IMR-90 (cell line): ENCODE measurements around the gene SERPINI1. TPM values are rescaled to one million over a fixed set of nuclear protein-coding genes. Genes with fewer than 3 reads are reported as not detected.

Source experiments
- ATAC-seq: fragments of 200-7000 bp; cut with Tn5 transposase; 2 replicates; pipeline ENCODE4 v1.9.1; 2020; ENCODE audit warnings: low read depth, mild to moderate bottlenecking, moderate library complexity
- BruUV-seq: library from RNA; stranded (reverse); fragments of 400-500 nt; replicated peaks from 2 replicates; lab custom pipeline; 2021; lab: Mats Ljungman, UMichigan
- CTCF ChIA-PET: fragments of 300-600 bp; formaldehyde crosslinking; extraction: SDS; loops from one replicate; lab custom pipeline; 2021; ENCODE audit warnings: antibody characterized with exemption; lab: Yijun Ruan, JAX
- POLR2A ChIA-PET: fragments of 300-600 bp; sonication (Branson Sonifier 250); formaldehyde crosslinking; loops from one replicate; lab custom pipeline; 2022; ENCODE audit warnings: antibody characterized with exemption; ENCODE audit not compliant: unreplicated experiment; lab: Charles Lee
- DNase-seq: peaks from one replicate; pipeline ENCODE4 v3.0.0; 2013
- H2AFZ ChIP-seq: replicated peaks from 2 replicates; pipeline ENCODE3; 2013; ENCODE audit warnings: low read length, mild to moderate bottlenecking; ENCODE audit not compliant: poor library complexity
- H2AK5ac ChIP-seq: 2 replicates; pipeline ENCODE4 v1.6.1; 2013; ENCODE audit warnings: low read depth, low read length, inconsistent platforms
- H2AK9ac ChIP-seq: replicated peaks from 2 replicates; pipeline ENCODE3; 2013; ENCODE audit warnings: mild to moderate bottlenecking, low read depth, low read length, moderate library complexity; ENCODE audit not compliant: poor library complexity
- H2BK120ac ChIP-seq: 2 replicates; pipeline ENCODE4 v1.6.1; 2013; ENCODE audit warnings: low read depth, low read length, inconsistent platforms
- H2BK15ac ChIP-seq: 3 replicates; pipeline ENCODE4 v1.6.1; 2013; ENCODE audit warnings: low read depth, low read length, inconsistent platforms
- H2BK20ac ChIP-seq: 2 replicates; pipeline ENCODE4 v1.6.1; 2013; ENCODE audit warnings: low read depth, mild to moderate bottlenecking, inconsistent platforms, low read length, moderate library complexity
- H2BK5ac ChIP-seq: 2 replicates; pipeline ENCODE4 v1.6.1; 2013; ENCODE audit warnings: mild to moderate bottlenecking, low read depth, low read length, inconsistent platforms; ENCODE audit not compliant: poor library complexity, severe bottlenecking
- H3K14ac ChIP-seq: replicated peaks from 2 replicates; pipeline ENCODE4 v1.6.1; 2013; ENCODE audit warnings: low read depth, low read length, inconsistent platforms
- H3K18ac ChIP-seq: 2 replicates; pipeline ENCODE4 v1.6.1; 2013; ENCODE audit warnings: low read depth, low read length, control low read depth
- H3K23ac ChIP-seq: 2 replicates; pipeline ENCODE4 v1.6.1; 2013; ENCODE audit warnings: low read depth, low read length, inconsistent platforms
- H3K27ac ChIP-seq: 2 replicates; pipeline ENCODE4 v1.5.1; 2013; ENCODE audit warnings: mild to moderate bottlenecking, control low read depth, low read length; ENCODE audit not compliant: insufficient read depth
- H3K27me3 ChIP-seq: 2 replicates; pipeline ENCODE4 v1.6.1; 2013; ENCODE audit warnings: low read length; ENCODE audit not compliant: control insufficient read depth, insufficient read depth
- H3K36me3 ChIP-seq: 2 replicates; pipeline ENCODE4 v1.6.1; 2013; ENCODE audit warnings: low read length, mixed read lengths; ENCODE audit not compliant: control insufficient read depth, insufficient read depth
- H3K4ac ChIP-seq: 2 replicates; pipeline ENCODE4 v1.6.1; 2013; ENCODE audit warnings: low read depth, low read length, inconsistent platforms
- H3K4me1 ChIP-seq: 2 replicates; pipeline ENCODE4 v1.6.1; 2013; ENCODE audit warnings: low read length, mixed read lengths; ENCODE audit not compliant: control insufficient read depth, insufficient read depth
- H3K4me2 ChIP-seq: 2 replicates; pipeline ENCODE4 v1.6.1; 2013; ENCODE audit warnings: low read depth, mild to moderate bottlenecking, control low read depth, low read length, moderate library complexity
- H3K4me3 ChIP-seq: 2 replicates; pipeline ENCODE4 v1.5.1; 2013; ENCODE audit warnings: low read depth, mild to moderate bottlenecking, control low read depth, low read length, moderate library complexity; ENCODE audit not compliant: insufficient read depth
- H3K56ac ChIP-seq: 2 replicates; pipeline ENCODE4 v1.6.1; 2013; ENCODE audit warnings: low read length, inconsistent platforms; ENCODE audit not compliant: insufficient read depth; ENCODE audit errors: extremely low read depth
- H3K79me1 ChIP-seq, 2 experiments: 2 replicates each; pipeline ENCODE4 v1.6.1; 2013; ENCODE audit warnings: low read length in 2 of 2, inconsistent platforms in 1 of 2, low read depth in 1 of 2
- H3K9ac ChIP-seq: 2 replicates; pipeline ENCODE4 v1.6.1; 2013; ENCODE audit warnings: low read depth, low read length, control low read depth
- H3K9me1 ChIP-seq: 2 replicates; pipeline ENCODE4 v1.6.1; 2013; ENCODE audit warnings: low read length, inconsistent platforms; ENCODE audit not compliant: insufficient read depth
- H3K9me3 ChIP-seq: 2 replicates; pipeline ENCODE4 v1.6.1; 2013; ENCODE audit warnings: low read length; ENCODE audit not compliant: control insufficient read depth, insufficient read depth
- H4K20me1 ChIP-seq: 2 replicates; pipeline ENCODE4 v1.6.1; 2013; ENCODE audit warnings: low read length, inconsistent platforms; ENCODE audit not compliant: insufficient read depth
- H4K5ac ChIP-seq: 2 replicates; pipeline ENCODE4 v1.6.1; 2013; ENCODE audit warnings: mild to moderate bottlenecking, low read depth, low read length, control low read depth
- H4K8ac ChIP-seq, 2 experiments: 2 replicates each; pipeline ENCODE4 v1.6.1; 2013; ENCODE audit warnings: low read depth in 2 of 2, low read length in 2 of 2, control low read depth in 1 of 2, inconsistent platforms in 1 of 2
- H4K91ac ChIP-seq: 2 replicates; pipeline ENCODE4 v1.6.1; 2013; ENCODE audit warnings: low read depth, low read length, inconsistent platforms; ENCODE audit not compliant: insufficient read depth
- BHLHE40 ChIP-seq: fragments of 150-350 bp; IDR thresholded peaks from 2 replicates; pipeline ENCODE4 v1.6.1; 2016; ENCODE audit warnings: mild to moderate bottlenecking, low read depth, low read length
- CHD1 ChIP-seq: IDR thresholded peaks from 2 replicates; pipeline ENCODE4 v1.6.1; 2012; ENCODE audit warnings: low read depth, low read length, improper control_type of control experiment
- ELK1 ChIP-seq: fragments of 150-350 bp; IDR thresholded peaks from 2 replicates; pipeline ENCODE4 v1.6.1; 2016; ENCODE audit warnings: low read depth, mild to moderate bottlenecking, low read length, moderate library complexity, borderline replicate concordance
- FOS ChIP-seq: fragments of 150-350 bp; IDR thresholded peaks from 2 replicates; pipeline ENCODE4 v1.6.1; 2016; ENCODE audit warnings: low read depth, low read length
- MAFK ChIP-seq: IDR thresholded peaks from 2 replicates; pipeline ENCODE4 v1.6.1; 2012; ENCODE audit warnings: low read depth, low read length, improper control_type of control experiment
- NFE2L2 ChIP-seq: fragments of 150-350 bp; IDR thresholded peaks from 2 replicates; pipeline ENCODE4 v1.6.1; 2016; ENCODE audit warnings: low read depth, mild to moderate bottlenecking, low read length
- POLR2A ChIP-seq: IDR thresholded peaks from 2 replicates; pipeline ENCODE4 v1.6.1; 2012; ENCODE audit warnings: mild to moderate bottlenecking, low read depth, low read length
- RAD21 ChIP-seq: IDR thresholded peaks from 2 replicates; pipeline ENCODE4 v1.6.1; 2012; ENCODE audit warnings: low read length, improper control_type of control experiment
- RCOR1 ChIP-seq: IDR thresholded peaks from 2 replicates; pipeline ENCODE4 v1.6.1; 2012; ENCODE audit warnings: mild to moderate bottlenecking, low read length, improper control_type of control experiment; ENCODE audit not compliant: insufficient replicate concordance
- dilution Hi-C: fragments of 300-500 bp; cut with HindIII; formaldehyde crosslinking; loops from one replicate; pipeline ENCODE4 v1.14.3; 2018; ENCODE audit warnings: low sequenced_read_pairs; ENCODE audit not compliant: unreplicated experiment
- in situ Hi-C: fragments of 300-500 bp; cut with MboI; formaldehyde crosslinking; loops from 3 replicates; pipeline ENCODE4 v1.14.3; 2019; ENCODE audit warnings: low sequenced_read_pairs, inconsistent platforms, mixed read lengths
- intact Hi-C: fragments of 100-400 bp; cut with micrococcal nuclease; formaldehyde crosslinking; loops from 2 replicates; pipeline ENCODE4 v1.10.0; 2022
- polyA plus RNA-seq, 3 experiments: library from polyadenylated mRNA; depleted of rRNA; stranded (reverse); fragments of >200 nt; gene quantifications; 2 replicates each; pipeline ENCODE4 v1.2.3, GENCODE V29; 2012; ENCODE audit warnings: low replicate concordance in 1 of 3
- total RNA-seq: library from RNA; depleted of rRNA; stranded (reverse); fragments of >200 nt; gene quantifications from 2 replicates; pipeline ENCODE4 v1.2.3, GENCODE V29; 2012
- TF ChIP-seq, protein P1 (sequence below): fragments of 150-350 bp; IDR thresholded peaks from 2 replicates; pipeline ENCODE4 v1.6.1; 2017; ENCODE audit warnings: mild to moderate bottlenecking, antibody characterized with exemption, low read length, low read depth
- TF ChIP-seq, protein P2 (sequence below): conservative IDR thresholded peaks from 2 replicates; pipeline ENCODE4 v1.5.1; 2012; ENCODE audit warnings: mild to moderate bottlenecking, low read depth, low read length, improper control_type of control experiment

Gene SERPINI1
- total and polyA plus RNA-seq, 2 of the 4 experiments (the other 2 are of a cell fraction) = 0.36 to 1.3 TPM

DNA sequence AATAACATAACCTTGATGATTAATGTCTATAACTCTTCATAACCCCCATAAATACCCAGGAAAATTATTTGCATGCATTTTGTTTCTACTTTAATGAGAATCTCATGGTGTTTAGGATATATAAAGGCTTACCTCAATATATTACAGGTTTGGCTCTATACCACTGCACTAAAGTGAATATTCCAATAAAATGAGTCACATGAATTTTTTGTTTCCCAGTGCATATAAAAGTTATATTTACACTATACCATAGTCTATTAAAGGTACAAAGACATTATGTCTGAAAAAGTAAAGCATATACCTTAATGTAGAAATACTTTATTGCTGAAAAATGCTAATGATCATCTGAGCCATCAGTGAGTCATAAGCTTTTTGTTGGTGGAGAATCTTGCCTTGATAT is 74.7 kb downstream of the SERPINI1 start:
- Histone ChIP-seq H2BK120ac (no peak overlapping the region), H3K14ac (no peak overlapping the region), H2BK20ac (no peak overlapping the region), H3K4me2 (no peak overlapping the region), H4K8ac (no peak overlapping the region), H3K56ac (no peak overlapping the region), H3K9me3 (no peaks in the 10 kb centered on the region), H2AK9ac (no peak overlapping the region), H3K9me1 (no peaks in the 10 kb centered on the region), H3K4me1 (peaks cover 2% of the 10 kb centered on the region; the same call in 1 of the 2 replicates), H3K4ac (no peak overlapping the region), H3K4me3 (no peak overlapping the region), H4K5ac (no peak overlapping the region), H3K23ac (no peak overlapping the region), H2AK5ac (no peak overlapping the region), H3K27me3 (no peaks in the 10 kb centered on the region), H2BK5ac (no peak overlapping the region), H2AFZ (no peak overlapping the region), H4K91ac (no peak overlapping the region), H2BK15ac (no peak overlapping the region), H3K36me3 (no peaks in the 10 kb centered on the region), H3K18ac (no peak overlapping the region), H4K20me1 (no peaks in the 10 kb centered on the region), H3K27ac (no peak overlapping the region), H3K9ac (no peak overlapping the region), H3K79me1 (no peaks in the 10 kb centered on the region)
- DNase-seq (no peak), ATAC-seq (no peak)
- POLR2A ChIA-PET = no interaction called here
- no TSS peak for BruUV-seq
- CTCF ChIA-PET = no interaction called here
- dilution Hi-C loops = no loop called here
- no peak for TF ChIP-seq BHLHE40
- TF ChIP-seq POLR2A = no peak
- TF ChIP-seq, protein P1, sequence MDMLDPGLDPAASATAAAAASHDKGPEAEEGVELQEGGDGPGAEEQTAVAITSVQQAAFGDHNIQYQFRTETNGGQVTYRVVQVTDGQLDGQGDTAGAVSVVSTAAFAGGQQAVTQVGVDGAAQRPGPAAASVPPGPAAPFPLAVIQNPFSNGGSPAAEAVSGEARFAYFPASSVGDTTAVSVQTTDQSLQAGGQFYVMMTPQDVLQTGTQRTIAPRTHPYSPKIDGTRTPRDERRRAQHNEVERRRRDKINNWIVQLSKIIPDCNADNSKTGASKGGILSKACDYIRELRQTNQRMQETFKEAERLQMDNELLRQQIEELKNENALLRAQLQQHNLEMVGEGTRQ = no peak
- TF ChIP-seq FOS = no peak
- TF ChIP-seq NFE2L2 = no peak
- no peak for TF ChIP-seq CHD1
- no peak for TF ChIP-seq RAD21
- TF ChIP-seq MAFK = no peak
- TF ChIP-seq, protein P2, sequence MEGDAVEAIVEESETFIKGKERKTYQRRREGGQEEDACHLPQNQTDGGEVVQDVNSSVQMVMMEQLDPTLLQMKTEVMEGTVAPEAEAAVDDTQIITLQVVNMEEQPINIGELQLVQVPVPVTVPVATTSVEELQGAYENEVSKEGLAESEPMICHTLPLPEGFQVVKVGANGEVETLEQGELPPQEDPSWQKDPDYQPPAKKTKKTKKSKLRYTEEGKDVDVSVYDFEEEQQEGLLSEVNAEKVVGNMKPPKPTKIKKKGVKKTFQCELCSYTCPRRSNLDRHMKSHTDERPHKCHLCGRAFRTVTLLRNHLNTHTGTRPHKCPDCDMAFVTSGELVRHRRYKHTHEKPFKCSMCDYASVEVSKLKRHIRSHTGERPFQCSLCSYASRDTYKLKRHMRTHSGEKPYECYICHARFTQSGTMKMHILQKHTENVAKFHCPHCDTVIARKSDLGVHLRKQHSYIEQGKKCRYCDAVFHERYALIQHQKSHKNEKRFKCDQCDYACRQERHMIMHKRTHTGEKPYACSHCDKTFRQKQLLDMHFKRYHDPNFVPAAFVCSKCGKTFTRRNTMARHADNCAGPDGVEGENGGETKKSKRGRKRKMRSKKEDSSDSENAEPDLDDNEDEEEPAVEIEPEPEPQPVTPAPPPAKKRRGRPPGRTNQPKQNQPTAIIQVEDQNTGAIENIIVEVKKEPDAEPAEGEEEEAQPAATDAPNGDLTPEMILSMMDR = no peak
- no peak for TF ChIP-seq ELK1
- TF ChIP-seq RCOR1 = no peak
- intact Hi-C loops = no loop called here
- in situ Hi-C loops = no loop called here
